Gastrocnemius medialis (tissue), 4 donors: Measurements from ENCODE around the gene CLASP1. TPM values are rescaled to one million over a fixed set of nuclear protein-coding genes. Genes with fewer than 3 reads are reported as not detected.
A peak's percentile ranks its signal among the peaks of the same experiment; 100 is the strongest.

Source experiments
- ATAC-seq, 2 donors: fragments of 150-250 bp; one replicate each; pipeline ENCODE4 v1.9.1; 2016
- DNase-seq, 2 donors: peaks; one replicate each; pipeline ENCODE4 v3.0.0-alpha.2; 2019
- H3K27ac ChIP-seq, 4 donors: fragments of 200-600 bp; sonication (generic); 1 replicate in 1 of 4; 2 replicates in 3 of 4; pipeline ENCODE4 v1.5.1; 2016 to 2018; ENCODE audit warnings: mild to moderate bottlenecking in 2 of 4, moderate library complexity in 1 of 4
- H3K27me3 ChIP-seq, 3 donors: fragments of 200-600 bp; sonication (generic) in 2 of 3; 1 replicate in 1 of 3; 2 replicates in 2 of 3; pipeline versions ENCODE4 v1.5.1 to v1.6.0; 2016 to 2019; ENCODE audit warnings: mild to moderate bottlenecking in 1 of 3, moderate library complexity in 1 of 3
- H3K36me3 ChIP-seq, 2 donors: fragments of 200-600 bp; sonication (generic) in 1 of 2; one replicate each; pipeline ENCODE4 v1.5.1; 2017 to 2018
- H3K4me1 ChIP-seq, 2 donors: fragments of 200-600 bp; sonication (generic) in 1 of 2; one replicate each; pipeline ENCODE4 v1.5.1; 2016 to 2017; ENCODE audit warnings: mild to moderate bottlenecking in 2 of 2
- H3K4me3 ChIP-seq, 4 donors: fragments of 200-600 bp; sonication (generic) in 3 of 4; 1 replicate in 1 of 4; 2 replicates in 3 of 4; pipeline ENCODE4 v1.5.1; 2016 to 2019; ENCODE audit warnings: mild to moderate bottlenecking in 2 of 4
- H3K9me3 ChIP-seq, 3 donors: fragments of 200-600 bp; sonication (generic) in 2 of 3; 1 replicate in 1 of 3; 2 replicates in 2 of 3; pipeline ENCODE4 v1.5.1; 2016 to 2019
- CTCF ChIP-seq, 5 experiments: fragments of 450-650 bp in 3 of 5; fragments of 200-600 bp in 2 of 5; sonication (generic) in 2 of 5; IDR thresholded peaks in 4 of 5; conservative IDR thresholded peaks in 1 of 5; 1 replicate in 4 of 5; 2 replicates in 1 of 5; pipeline ENCODE4 v1.5.1; 2016 to 2019; ENCODE audit warnings: antibody characterized with exemption in 5 of 5, mild to moderate bottlenecking in 3 of 5, moderate library complexity in 3 of 5
- POLR2A ChIP-seq, 2 donors: fragments of 450-650 bp; IDR thresholded peaks; one replicate each; pipeline ENCODE4 v1.6.1; 2017; ENCODE audit warnings: antibody characterized with exemption in 2 of 2, mild to moderate bottlenecking in 2 of 2, moderate library complexity in 2 of 2
- in situ Hi-C, 4 donors: fragments of 200-750 bp; cut with MboI; loops; one replicate each; pipeline versions ENCODE4 v1.15.0 to v1.8.0; 2017; ENCODE audit warnings: low sequenced_read_pairs in 4 of 4
- intact Hi-C: fragments of 100-400 bp; cut with DNase I; formaldehyde crosslinking; loops from one replicate; pipeline ENCODE4 v1.15.1; 2023; ENCODE audit warnings: low total_unique reads
- total RNA-seq, 4 donors: library from RNA; depleted of rRNA; stranded (reverse); fragments of >200 nt; gene quantifications; one replicate each; pipeline versions ENCODE4 v1.1.0 to v1.2.3, GENCODE V29; 2016

Gene CLASP1
- total RNA-seq, 4 donors from 2014 or later: 50.1 to 73.9 (median 61.4) TPM

DNA sequence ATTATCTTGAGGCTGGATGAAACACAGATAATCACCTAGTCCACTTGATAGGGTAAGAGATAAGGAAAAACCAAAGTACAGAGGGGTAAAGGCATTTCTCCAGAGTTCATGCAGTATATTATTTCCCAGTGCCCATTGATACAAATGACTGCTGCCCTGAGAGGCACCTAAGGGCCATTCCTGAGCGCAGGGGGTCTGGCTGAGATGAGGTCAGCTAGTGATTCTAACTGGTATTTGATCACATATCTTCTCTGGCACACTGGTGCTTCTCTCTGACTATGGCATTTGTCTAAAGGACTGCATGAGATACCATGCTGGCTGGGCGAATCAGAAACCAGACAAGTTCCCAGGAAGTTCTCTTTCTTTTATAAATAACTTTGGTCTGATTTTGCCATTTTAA is 291.0 kb downstream of the CLASP1 start:
- H3K36me3 ChIP-seq: peaks cover 0 to 40% of the 10 kb centered on the region in 2 donors

DNA sequence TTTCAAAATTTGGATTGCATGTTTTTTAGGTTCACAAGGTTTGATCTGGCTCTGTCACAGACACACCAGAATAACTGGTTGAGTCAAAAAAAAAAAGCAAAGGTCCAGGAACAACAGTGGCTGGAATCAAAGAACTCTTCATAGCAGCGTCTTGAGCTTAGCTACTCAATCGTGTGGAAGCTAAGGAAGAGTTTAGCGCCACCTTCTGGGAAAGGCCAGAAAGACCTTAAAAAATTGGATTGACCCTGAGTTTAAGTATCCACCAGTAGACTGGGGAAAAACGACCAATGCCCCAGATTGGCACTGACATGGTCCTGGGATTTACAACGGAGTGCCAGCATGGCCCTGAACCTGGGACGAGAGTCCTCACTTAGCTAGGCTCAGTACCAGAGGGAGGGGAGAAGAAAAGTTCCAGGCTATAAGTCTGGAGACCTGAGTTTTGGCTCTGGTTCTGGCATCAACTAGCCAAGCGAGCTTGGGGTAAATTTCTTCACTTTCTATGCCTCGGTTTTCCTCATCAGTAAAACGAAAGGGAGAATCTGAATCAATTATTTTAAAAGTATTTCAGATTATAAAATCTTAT is 293.1 kb downstream of the CLASP1 start:
- peak; percentile 35 to 62 for ATAC-seq
- in situ Hi-C loops (loop anchor here in 3 of 4 donors (10.0 to 25.0 kb wide), 2 partner anchors 261 to 269 kb away; no protein-coding TSS in a partner anchor), intact Hi-C loops (loop anchor here (1.0 to 10.0 kb wide), 3 partner anchors 159 to 421 kb away; no protein-coding TSS in a partner anchor)
- TF ChIP-seq POLR2A (IDR thresholded peaks at IDR 0.05) (no peak), CTCF (IDR thresholded peaks at IDR 0.05 in 4 of 5, conservative IDR thresholded peaks at IDR 0.05 in 1 of 5) (peak; percentile 41 to 75 (median 61))
- no peak overlapping the region for H3K4me3 ChIP-seq
- H3K27ac ChIP-seq: peak overlapping the region; percentile 14 to 55 (median 50)
- no peak for DNase-seq
- H3K27me3 ChIP-seq: no peaks in the 10 kb centered on the region
- no peaks in the 10 kb centered on the region for H3K9me3 ChIP-seq
- H3K4me1 ChIP-seq: peaks cover 26 to 34% of the 10 kb centered on the region in 2 donors
- peaks cover 0 to 43% of the 10 kb centered on the region in 2 donors for H3K36me3 ChIP-seq

More for the DNA sequence above, 291.0 kb downstream of the CLASP1 start:
- H3K27me3 ChIP-seq: no peaks in the 10 kb centered on the region
- H3K4me3 ChIP-seq: no peak overlapping the region
- no peaks in the 10 kb centered on the region for H3K9me3 ChIP-seq
- intact Hi-C loops (loop anchor here (5.0 to 10.0 kb wide), 2 partner anchors 161 to 423 kb away; no protein-coding TSS in a partner anchor), in situ Hi-C loops (loop anchor here in 3 of 4 donors (10.0 to 25.0 kb wide), 2 partner anchors 263 to 271 kb away; no protein-coding TSS in a partner anchor)
- DNase-seq (no peak), ATAC-seq (no peak)
- H3K4me1 ChIP-seq: peaks cover 28 to 36% of the 10 kb centered on the region in 2 donors
- peak overlapping the region; percentile 6 to 79 (median 59) for H3K27ac ChIP-seq
- TF ChIP-seq CTCF (IDR thresholded peaks at IDR 0.05 in 4 of 5, conservative IDR thresholded peaks at IDR 0.05 in 1 of 5): no peak
- no peak for TF ChIP-seq POLR2A (IDR thresholded peaks at IDR 0.05)

GRCh38 chr2:121355488-121355887 is 293.8 kb downstream of the CLASP1 start:
- DNase-seq: peak in 1 of 2 donors; percentile 51
- Histone ChIP-seq H3K4me1 (peaks cover 22 to 29% of the 10 kb centered on the region in 2 donors), H3K36me3 (peaks cover 0 to 45% of the 10 kb centered on the region in 2 donors), H3K4me3 (no peak overlapping the region), H3K27me3 (no peaks in the 10 kb centered on the region), H3K9me3 (no peaks in the 10 kb centered on the region), H3K27ac (peak overlapping the region; percentile 14 to 55 (median 50))
- ATAC-seq: peak in 1 of 2 donors; percentile 19
- no peak for TF ChIP-seq POLR2A (IDR thresholded peaks at IDR 0.05)
- TF ChIP-seq CTCF (IDR thresholded peaks at IDR 0.05 in 4 of 5, conservative IDR thresholded peaks at IDR 0.05 in 1 of 5): no peak
- in situ Hi-C loops: loop anchor here in 3 of 4 donors (10.0 to 25.0 kb wide), 2 partner anchors 261 to 268 kb away; no protein-coding TSS in a partner anchor
- intact Hi-C loops: loop anchor here (5.0 to 10.0 kb wide), 2 partner anchors 158 to 421 kb away; no protein-coding TSS in a partner anchor

DNA sequence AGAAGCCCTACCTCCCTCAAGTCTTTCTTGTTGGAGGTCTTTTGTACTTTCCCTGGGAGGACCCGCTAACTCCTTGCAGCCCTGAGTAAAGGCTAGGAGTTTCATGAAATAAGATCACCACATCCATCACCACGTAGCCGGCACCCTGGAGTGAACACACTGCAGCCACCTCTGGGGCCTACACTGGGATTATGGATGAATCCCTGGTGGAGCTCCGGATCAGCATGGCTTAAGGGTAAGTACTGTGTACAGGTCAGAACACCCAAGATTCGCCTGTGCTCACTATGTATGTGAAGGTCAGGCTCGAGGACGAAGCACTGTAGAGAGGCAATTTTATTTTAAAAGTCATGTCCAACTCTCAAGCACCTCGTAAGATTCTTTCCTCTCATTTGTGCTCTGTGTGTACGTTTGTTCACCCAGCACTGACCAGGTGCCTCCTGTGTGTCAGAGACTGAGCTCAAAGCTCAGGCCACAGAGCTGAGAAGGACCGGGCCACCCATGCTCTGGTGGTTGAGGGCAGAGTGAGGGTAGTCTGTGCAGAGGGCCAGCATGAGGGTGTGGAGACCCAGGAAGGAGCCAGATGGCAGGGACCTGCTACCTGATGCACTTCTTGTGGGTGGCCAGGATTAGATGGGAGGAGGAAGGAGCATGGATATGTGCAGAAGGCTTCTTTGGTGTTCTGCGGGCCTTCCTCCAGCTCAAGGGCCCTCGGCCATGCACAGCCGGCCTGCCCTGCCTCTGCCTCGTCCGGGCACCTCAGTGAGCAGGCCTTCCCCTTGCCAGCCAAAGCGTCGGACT is 297.5 kb downstream of the CLASP1 start:
- DNase-seq (no peak), ATAC-seq (no peak)
- no peak for TF ChIP-seq CTCF (IDR thresholded peaks at IDR 0.05 in 4 of 5, conservative IDR thresholded peaks at IDR 0.05 in 1 of 5)
- TF ChIP-seq POLR2A (IDR thresholded peaks at IDR 0.05): no peak
- Histone ChIP-seq H3K9me3 (no peaks in the 10 kb centered on the region), H3K36me3 (peaks cover 0 to 75% of the 10 kb centered on the region in 2 donors), H3K4me3 (no peak overlapping the region), H3K27ac (peak overlapping the region; percentile 59 to 80 (median 74)), H3K27me3 (no peaks in the 10 kb centered on the region), H3K4me1 (peaks cover 15 to 23% of the 10 kb centered on the region in 2 donors)
- in situ Hi-C loops: loop anchor here in 3 of 4 donors (10.0 to 25.0 kb wide), 2 partner anchors 257 to 264 kb away; no protein-coding TSS in a partner anchor
- intact Hi-C loops: loop anchor here (5.0 to 10.0 kb wide), 2 partner anchors 417 to 1004 kb away; partner anchors contain the start of gene INHBB
